ENCODE measurements around the gene RPS19BP1.
A peak's percentile ranks its signal among the peaks of the same experiment; 100 is the strongest.

RPS19BP1 gene

GRCh38 chr22:39532215-39533073 lies at the start of gene RPS19BP1:
RPS19BP1 (minus strand) TSS chr22:39532748; CDS start chr22:39532738, 10 bp downstream.
- peak; percentile 48 for DNase-seq

DNA sequence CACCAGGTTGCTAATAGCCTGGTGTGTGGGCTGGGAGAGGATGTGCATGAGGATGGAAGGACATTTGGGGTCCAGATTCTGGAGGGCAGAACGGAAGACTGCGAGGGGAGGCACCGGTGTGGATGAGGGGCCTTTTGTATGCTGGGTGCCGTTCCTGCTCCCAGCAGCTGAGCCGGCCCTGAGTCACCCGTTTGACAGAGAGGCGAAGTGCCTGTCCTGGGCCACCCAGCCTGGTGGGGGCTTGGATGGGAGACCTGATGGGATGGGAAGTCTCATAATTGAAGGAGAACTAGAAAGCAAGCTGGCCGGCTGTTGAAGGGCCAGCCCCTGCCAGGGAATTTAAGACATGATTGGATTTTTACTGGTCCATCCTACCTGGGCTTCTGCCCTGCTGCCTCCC lies 48.8 kb upstream of the RPS19BP1 start:
- no peak for DNase-seq

- DNase-seq = no peak
Measured at GRCh38 chr22:39580795-39581194, 48.2 kb upstream of the RPS19BP1 start.

GRCh38 chr22:39580006-39580441 lies 47.5 kb upstream of the RPS19BP1 start:
- no peak for DNase-seq

GRCh38 chr22:39577900-39578299 lies 45.4 kb upstream of the RPS19BP1 start:
- DNase-seq = no peak

GRCh38 chr22:39577366-39577765 lies 44.8 kb upstream of the RPS19BP1 start:
- no peak for DNase-seq

DNA sequence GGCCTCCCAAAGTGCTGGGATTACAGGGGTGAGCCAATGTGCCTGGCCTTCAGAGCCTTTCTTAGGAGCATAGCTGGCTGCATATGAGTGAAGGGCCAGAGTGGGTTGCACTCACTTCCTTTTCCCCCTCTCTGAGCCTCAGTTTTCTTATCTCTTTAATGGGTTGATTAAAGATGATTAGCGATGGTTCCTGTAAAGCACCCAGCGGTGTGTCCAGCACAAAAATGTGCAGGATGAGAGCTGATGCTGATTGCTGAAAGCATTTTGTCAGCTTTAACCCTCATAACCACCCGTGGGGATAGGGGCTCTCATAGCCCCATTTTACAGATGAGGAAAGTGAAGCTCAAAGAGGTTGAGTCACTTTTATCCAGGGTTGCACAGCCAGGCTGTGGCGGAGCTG lies 43.5 kb upstream of the RPS19BP1 start:
- DNase-seq = no peak

DNA sequence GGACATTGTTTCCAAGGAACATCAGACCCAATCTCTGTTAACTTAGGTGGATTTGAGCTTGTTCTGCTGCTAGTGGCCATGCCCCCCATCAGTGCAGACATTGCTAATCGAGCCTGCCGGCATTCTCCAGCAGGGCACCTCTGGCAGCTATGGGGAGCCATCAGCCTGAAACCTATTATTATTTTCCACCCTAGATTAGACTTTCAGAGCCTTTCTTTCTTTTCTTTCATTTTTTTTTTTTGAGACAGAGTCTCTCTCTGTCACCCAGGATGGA lies 42.9 kb upstream of the RPS19BP1 start:
- DNase-seq = no peak

DNA sequence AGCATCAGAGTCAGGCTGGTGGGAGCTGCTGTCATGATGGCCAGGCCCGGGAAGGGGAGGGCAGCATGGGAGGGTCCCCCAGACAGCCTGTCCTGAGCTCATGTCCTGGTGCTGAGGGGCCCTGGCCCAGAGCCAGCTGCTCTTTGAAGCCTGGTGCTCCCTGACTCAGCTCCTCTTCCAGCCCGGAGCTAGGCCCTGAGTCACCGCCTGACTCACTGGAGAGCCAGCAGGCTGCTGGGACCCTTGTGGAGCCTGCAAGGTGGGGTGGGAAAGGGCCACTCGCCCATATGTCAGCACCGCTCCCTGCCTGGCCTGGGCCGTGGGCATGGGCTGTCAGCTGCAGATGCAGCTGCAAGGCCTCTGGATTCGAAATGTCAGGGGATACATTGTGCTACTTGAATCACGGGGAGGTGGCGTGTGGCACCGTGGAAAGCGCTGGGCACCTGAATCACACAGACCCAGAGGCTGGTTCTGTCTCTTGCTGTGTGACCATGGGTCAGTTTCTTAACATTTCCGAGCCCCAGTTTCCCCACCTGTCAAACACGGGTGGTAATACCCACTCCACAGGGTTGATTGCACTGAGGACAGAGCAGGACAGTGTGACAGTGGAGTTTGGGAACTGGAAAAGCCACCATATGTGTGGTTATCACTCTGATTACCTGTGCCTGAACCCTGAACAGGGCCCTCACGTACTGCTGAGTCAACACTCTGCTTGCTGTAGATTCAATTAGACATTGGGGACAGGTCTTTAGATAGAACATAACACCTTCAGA lies 42.4 kb upstream of the RPS19BP1 start:
- no peak for DNase-seq

DNA sequence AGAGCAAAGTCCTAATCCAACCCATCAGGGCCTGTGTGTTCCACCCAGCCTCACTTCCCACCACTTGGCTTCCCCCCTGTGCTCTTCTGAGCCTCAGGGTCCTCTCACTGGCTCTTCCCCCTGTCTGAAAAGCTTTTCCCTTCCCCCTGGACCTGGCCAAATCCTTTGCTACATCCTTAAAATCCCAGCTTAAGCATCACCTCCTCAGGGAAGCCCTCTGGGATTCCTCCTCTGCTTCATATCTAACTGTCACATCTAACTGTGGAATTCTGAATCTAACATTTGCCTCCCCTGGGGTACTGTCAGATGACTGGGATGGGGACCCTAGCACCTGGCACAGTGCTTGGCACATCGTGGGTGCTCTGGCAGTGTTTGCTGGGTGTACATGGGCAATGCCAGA lies 39.0 kb upstream of the RPS19BP1 start:
- no peak for DNase-seq

- no peak for DNase-seq
Measured at GRCh38 chr22:39570665-39571064, 38.1 kb upstream of the RPS19BP1 start, which contains the start of gene CACNA1I. CACNA1I (plus strand) TSS chr22:39570753; CDS start chr22:39570753, 0 bp downstream.

- DNase-seq = no peak
Measured at GRCh38 chr22:39570226-39570625, 37.7 kb upstream of the RPS19BP1 start.

GRCh38 chr22:39569066-39569465 lies 36.5 kb upstream of the RPS19BP1 start:
- no peak for DNase-seq

- no peak for DNase-seq
Measured at GRCh38 chr22:39568278-39568981, 35.9 kb upstream of the RPS19BP1 start.

DNA sequence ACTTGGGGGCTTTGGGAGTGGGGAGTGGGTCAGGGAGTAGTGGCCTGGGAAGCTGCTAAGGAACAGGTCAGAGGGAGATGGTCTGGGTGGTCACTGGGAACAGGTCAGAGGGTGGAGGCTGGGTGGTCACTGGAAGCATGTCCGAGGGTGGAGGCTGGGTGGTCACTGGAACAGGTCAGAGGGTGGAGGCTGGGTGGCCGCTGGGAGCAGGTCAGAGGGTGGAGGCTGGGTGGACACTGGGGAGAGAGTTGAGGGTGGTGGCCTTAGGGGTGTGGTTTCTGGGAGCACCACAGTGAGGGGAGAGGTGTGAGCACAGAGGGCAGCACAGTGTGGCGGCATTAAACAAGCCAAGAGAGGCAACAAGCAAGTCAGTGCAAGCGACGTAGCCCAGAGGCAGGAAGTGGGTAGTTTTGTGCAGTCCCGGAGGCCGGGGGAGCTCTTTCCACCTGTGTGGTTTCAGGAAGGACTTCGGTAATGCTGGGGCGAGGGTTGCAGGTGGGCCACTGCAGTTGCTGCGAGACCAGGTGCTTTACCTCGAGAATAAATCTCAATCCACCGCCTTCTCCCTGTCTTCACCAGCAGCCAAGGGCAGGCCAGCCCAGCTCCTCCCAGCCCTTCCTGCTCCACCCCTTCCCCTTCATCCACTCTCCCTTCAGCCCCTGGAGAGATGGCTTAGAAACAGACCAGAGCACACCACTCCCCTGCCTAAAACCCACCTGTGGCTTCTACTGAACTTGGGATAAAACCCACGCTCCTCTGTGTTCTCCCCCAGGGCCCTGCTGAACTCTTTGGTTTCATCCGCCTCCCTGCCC lies 34.8 kb upstream of the RPS19BP1 start:
- DNase-seq = no peak

DNA sequence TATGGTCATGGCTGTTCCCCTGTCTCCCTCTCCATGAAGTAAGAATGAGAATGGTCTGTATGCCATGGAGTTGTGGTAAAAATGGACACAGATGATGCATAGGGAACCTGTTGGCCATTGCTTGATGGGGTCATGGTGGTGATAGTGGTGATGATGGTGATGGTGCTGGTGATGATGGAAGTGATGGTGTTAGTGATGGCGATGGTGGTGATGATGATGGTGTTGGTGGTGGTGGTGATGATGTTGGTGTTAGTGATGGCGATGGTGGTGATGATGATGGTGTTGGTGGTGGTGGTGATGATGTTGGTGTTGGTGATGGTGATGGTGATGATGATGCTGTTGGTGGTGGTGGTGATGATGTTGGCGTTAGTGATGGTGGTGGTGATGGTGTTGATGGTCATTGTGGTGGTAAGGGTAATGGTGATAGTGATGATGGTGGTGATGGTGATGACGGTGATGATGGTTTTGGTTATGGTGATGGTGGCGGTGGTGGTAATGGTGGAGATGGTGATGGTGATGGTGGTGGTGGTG lies 32.9 kb upstream of the RPS19BP1 start:
- DNase-seq = no peak

DNA sequence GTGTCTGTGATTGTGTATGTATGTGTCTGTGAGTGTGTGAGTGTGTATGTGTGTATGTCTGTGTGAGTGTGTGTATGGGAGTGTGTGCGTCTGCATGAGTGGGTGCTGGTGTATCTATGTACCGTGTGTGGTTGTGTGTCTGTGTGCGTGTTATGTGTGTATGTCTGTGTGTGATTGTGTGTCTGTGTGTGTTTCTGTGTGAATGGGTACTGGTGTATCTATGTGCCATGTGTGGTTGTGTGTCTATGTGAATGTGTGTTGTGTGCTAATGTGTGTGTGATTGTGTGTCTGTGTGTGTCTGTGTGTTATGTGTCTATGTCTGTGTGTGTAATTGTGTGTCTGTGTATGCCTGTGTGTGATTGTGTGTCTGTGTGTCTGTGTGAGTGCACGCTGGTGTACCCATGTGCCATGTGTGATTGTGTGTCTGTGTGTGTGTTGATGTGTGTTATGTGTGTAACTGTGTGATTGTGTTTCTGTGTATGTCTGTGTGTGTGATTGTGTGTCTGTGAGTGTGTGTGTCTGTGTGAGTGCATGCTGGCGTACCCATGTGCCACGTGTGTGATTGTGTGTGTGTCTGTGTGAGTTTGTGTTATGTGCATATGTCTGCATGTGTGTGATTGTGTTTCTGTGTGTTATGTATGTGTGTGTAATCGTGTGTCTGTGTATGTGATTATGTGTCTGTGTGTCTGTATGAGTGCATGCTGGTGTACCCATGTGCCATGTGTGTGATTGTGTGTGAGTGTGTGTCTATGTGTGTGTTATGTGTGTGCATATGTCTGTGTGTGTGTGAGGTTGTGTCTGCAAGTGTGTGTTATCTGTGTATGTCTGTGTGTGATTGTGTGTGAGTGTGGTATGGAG lies 31.3 kb upstream of the RPS19BP1 start:
- DNase-seq = no peak

DNA sequence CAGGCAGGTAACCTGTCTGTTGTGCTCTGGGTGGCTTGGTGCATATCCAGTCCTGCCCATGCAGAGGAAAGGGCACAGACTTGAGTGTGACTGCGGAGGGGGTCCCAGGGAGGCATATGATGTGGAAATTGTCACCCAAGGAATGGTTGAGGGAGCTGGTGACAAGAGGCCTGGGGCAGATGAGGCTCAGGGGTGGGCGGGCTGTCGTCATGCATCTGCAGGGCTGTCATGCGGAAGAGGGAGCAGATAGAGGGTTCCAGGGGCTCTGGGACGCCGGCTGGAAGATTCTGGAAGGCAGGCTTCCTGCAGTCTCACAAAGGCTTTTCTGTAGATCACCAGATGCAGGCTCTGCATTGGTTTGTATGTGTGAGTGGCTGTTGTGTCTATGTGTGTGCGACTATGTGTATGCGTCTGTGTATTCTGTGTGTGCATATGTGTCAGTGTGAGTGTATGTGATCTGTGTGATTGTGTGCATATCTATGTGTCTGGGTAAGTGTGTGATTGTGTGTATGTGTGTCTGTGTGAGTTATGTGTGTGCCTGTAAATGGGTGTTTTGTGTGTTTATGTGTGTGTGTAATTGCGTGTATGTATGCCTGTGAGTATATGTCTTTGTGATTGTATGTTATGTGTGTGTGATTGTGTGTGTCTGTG lies 30.4 kb upstream of the RPS19BP1 start:
- DNase-seq = no peak

DNA sequence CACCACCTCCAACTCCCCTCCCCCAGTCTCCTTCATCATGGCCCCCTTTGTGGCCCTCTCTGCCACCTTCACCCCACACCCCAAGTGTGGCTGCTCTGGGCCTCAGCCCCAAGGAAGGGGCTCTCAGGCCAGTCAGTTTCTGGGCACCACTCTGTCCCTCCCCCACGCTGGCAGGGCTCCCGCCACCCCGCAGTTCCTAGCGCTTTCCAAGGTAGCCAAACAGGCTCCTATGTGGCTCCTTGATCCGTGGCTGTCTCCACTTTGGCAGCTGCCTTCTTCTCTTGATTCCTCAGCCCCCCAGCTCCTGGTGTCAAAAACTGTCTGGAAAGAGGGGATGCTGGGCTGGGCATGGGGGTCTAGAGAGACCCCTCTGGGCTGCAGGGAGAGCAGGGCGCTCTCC lies 27.6 kb upstream of the RPS19BP1 start:
- DNase-seq = no peak

DNA sequence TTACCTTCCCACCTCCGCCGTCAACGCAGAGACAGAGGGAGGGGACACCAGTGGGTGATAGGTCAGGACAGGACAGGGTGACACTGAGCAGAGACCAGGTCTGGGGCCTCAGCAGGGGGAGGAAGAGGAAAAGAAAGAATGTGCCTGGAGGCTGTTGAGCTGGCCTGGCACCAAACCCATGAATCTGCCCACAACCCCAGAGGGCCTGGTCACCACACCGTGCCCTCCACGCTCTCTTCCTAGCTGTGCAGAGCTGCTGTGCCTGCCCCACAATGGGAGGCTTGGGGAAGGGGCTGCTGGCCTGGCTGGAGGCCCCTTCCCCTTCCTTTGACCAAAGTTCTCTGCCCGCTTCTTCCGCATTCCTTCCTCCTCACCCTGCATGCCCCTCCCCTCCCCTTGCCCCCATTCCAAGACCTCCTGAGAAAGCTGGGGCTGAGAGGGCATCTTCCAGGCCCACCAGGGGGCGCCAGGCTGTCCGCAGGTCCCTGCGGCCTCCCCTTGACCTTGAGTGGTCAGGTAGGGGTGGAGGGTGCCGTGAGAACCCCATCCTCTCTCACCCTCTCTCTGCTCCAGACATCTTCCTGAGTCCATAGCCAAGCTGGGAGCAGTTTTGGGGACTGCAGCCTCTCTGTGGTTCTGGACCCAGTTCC lies 27.0 kb upstream of the RPS19BP1 start:
- DNase-seq = no peak

All from cortex of kidney (tissue), 1 donor.